Globus pallidus (tissue), 1 donor: Measurements from ENCODE around the gene ATG3.
"Not testable (repeated sequence)": the region's sequence is repeated elsewhere in the genome, so short reads cannot be mapped to it uniquely, and the experiment has no call there.

Source experiments
- DNase-seq: peaks from one replicate; pipeline ENCODE4 v3.0.0-alpha.2; 2015; ENCODE audit warnings: low spot score

ATG3 gene

GRCh38 chr3:112497897-112498548, 63.7 kb downstream of the ATG3 start:
- DNase-seq = no peak

- no peak for DNase-seq
Observed at GRCh38 chr3:112496366-112497067, 65.2 kb downstream of the ATG3 start.

GRCh38 chr3:112494448-112494767, 67.4 kb downstream of the ATG3 start:
- DNase-seq = not testable (repeated sequence)

DNA sequence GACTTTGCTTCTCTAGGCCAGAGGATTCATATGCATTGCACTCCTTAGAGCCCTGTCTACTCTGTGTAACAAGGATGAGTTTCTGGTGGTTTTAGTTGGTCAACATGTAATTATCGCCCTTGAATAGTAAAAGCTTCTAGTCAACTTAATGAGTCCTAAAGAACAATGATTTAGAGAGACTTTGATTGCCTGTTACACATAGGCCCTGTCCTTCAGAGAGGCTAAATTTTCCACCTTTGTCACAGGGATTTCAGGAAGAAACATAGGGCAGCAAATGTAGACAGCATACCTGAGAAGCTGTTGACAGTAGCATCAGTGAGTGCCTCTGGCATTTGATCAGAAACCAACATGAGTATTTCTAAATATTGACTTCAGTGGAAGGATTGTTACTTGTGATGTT, 69.6 kb downstream of the ATG3 start:
- no peak for DNase-seq

- DNase-seq = no peak
Observed at GRCh38 chr3:112491373-112491772, 70.4 kb downstream of the ATG3 start.

DNA sequence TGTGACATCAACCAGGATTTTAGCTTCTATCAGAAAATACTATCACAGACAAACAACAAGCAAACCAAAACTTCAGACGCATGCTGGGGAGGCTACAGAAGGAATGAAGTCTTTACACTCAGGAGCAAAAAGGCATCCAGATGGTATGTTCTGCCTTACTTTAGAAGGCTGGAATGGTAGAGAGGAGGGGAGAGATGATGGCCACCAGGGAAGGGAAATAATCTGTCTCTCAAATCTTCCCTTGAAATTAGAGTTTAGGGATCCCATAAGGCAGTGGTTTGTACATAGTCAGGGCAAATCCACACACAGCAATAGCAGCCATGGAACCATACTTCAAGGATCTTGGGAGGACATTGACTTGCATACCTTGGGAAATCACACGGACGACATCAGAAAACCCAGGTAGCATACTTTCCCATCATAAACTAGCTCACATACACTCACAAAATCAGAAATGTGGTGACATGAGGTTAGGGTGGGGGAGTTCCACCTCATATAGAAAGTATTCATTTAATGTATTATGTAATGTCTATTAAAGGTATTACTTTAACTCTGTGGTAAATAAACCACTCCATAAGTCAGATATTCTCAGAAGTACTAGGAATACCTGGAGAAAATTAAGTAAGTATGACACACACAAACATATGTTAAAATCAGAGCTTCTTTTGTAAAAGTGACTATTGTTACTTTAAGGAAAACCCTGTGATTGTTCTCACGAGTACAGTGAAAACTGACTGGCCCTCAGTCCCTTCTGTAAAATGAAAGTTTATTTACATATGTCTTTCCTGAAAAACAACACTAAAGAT, 71.9 kb downstream of the ATG3 start:
- no peak for DNase-seq

DNA sequence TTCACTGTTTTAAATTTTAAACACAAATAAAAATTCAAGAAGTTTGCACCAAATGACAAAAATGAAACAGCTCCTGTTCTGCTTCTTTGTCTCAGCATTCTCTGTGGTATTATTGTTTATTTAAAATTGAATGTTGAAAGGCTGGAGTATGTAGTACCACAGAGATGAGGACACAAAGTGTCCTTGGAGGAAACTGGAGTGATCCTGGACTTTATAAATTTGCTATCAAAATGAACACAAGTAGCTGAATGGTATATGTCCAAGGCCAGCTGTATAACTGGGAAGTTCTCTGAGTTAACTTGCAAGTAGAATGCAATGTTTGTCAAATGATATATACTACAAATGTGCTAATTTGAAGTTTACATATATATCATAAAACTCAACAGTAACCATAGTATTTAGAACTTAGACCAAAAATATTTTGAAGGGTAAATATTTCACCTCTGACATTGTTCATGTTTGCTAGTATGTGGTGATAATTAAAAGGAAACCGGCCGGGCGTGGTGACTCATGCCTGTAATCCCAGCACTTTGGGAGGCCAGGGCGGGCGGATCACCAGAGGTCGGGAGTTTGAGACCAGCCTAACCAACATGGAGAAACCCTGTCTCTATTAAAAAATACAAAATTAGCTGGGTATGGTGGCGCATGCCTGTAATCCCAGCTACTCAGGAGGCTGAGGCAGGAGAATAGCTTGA, 74.8 kb downstream of the ATG3 start:
- DNase-seq = no peak

- no peak for DNase-seq
Observed at GRCh38 chr3:112484352-112484751, 77.4 kb downstream of the ATG3 start.

- DNase-seq = no peak
Observed at GRCh38 chr3:112482675-112483074, 79.1 kb downstream of the ATG3 start.
